PC-3 (cell line): ENCODE results near the gene RXRA. TPM values are rescaled to one million over a fixed set of nuclear protein-coding genes. Genes with fewer than 3 reads are reported as not detected.

ENCODE experiments used
- ATAC-seq: fragments of 200-7000 bp; cut with Tn5 transposase; 2 replicates; pipeline ENCODE4 v1.9.1; 2020; ENCODE audit warnings: mild to moderate bottlenecking, moderate library complexity
- BruUV-seq: library from RNA; stranded (reverse); fragments of 400-500 nt; replicated peaks from 2 replicates; lab custom pipeline; 2021; lab: Mats Ljungman, UMichigan
- CTCF ChIA-PET: fragments of 300-600 bp; sonication (Branson Sonifier 250); formaldehyde crosslinking; loops from one replicate; lab custom pipeline; 2022; ENCODE audit warnings: antibody characterized with exemption; lab: Charles Lee
- POLR2A ChIA-PET: fragments of 300-600 bp; sonication (Branson Sonifier 250); formaldehyde crosslinking; loops from one replicate; lab custom pipeline; 2022; ENCODE audit warnings: antibody characterized with exemption; ENCODE audit not compliant: unreplicated experiment; lab: Charles Lee
- DNase-seq: peaks from one replicate; pipeline ENCODE4 v3.0.0-alpha.2; 2015
- H2AFZ ChIP-seq: fragments of 300-600 bp; sonication (generic); 2 replicates; pipeline ENCODE4 v1.6.0; 2016; ENCODE audit warnings: antibody characterized with exemption, low read length
- H3F3A ChIP-seq: fragments of 300-600 bp; sonication (generic); one replicate; pipeline ENCODE4 v1.6.0; 2017; ENCODE audit warnings: antibody characterized with exemption, low read length, control low read depth, mild to moderate bottlenecking; ENCODE audit not compliant: unreplicated experiment
- H3K27ac ChIP-seq: fragments of 300-600 bp; sonication (generic); 2 replicates; pipeline ENCODE4 v1.5.1; 2016; ENCODE audit warnings: mild to moderate bottlenecking, low read length
- H3K27me3 ChIP-seq: fragments of 300-600 bp; sonication (generic); 2 replicates; pipeline ENCODE4 v1.6.1; 2016; ENCODE audit warnings: low read length, mixed read lengths
- H3K36me3 ChIP-seq: fragments of 300-600 bp; sonication (generic); 2 replicates; pipeline ENCODE4 v1.6.1; 2016; ENCODE audit warnings: low read depth, mixed run types, low read length, mixed read lengths
- H3K4me1 ChIP-seq: fragments of 300-600 bp; sonication (generic); 2 replicates; pipeline ENCODE4 v1.5.1; 2016; ENCODE audit warnings: low read length; ENCODE audit not compliant: insufficient read depth
- H3K4me2 ChIP-seq: fragments of 300-600 bp; sonication (generic); 2 replicates; pipeline ENCODE4 v1.6.0; 2016; ENCODE audit warnings: low read length
- H3K4me3 ChIP-seq: fragments of 300-600 bp; sonication (generic); 2 replicates; pipeline ENCODE4 v1.5.1; 2016; ENCODE audit warnings: mild to moderate bottlenecking, low read length, mixed read lengths
- H3K79me2 ChIP-seq: fragments of 300-600 bp; sonication (generic); 2 replicates; pipeline ENCODE4 v1.6.1; 2017; ENCODE audit warnings: low read length, mixed read lengths
- H3K9ac ChIP-seq: fragments of 300-600 bp; sonication (generic); 2 replicates; pipeline ENCODE4 v1.6.0; 2016; ENCODE audit warnings: mild to moderate bottlenecking, low read length
- H3K9me2 ChIP-seq: fragments of 300-600 bp; sonication (generic); replicated peaks from 2 replicates; pipeline ENCODE4 v1.6.1; 2016; ENCODE audit warnings: mixed run types, low read length, mixed read lengths
- H3K9me3 ChIP-seq: fragments of 300-600 bp; sonication (generic); 2 replicates; pipeline ENCODE4 v1.6.1; 2016; ENCODE audit warnings: low read length, mixed read lengths
- H4K20me1 ChIP-seq: fragments of 300-600 bp; sonication (generic); 2 replicates; pipeline ENCODE4 v1.6.1; 2016; ENCODE audit warnings: low read length, mixed read lengths
- CTCF ChIP-seq: fragments of 300-600 bp; sonication (generic); conservative IDR thresholded peaks from 2 replicates; pipeline ENCODE4 v1.5.1; 2017; ENCODE audit warnings: antibody characterized with exemption, low read depth, mild to moderate bottlenecking, low read length
- EZH2 ChIP-seq: fragments of 300-600 bp; sonication (generic); IDR thresholded peaks from one replicate; pipeline ENCODE4 v1.6.1; 2017; ENCODE audit warnings: antibody characterized with exemption, mild to moderate bottlenecking, low read length; ENCODE audit not compliant: unreplicated experiment
- EZH2phosphoT487 ChIP-seq: fragments of 300-600 bp; sonication (generic); IDR thresholded peaks from 2 replicates; pipeline ENCODE4 v1.6.1; 2018; ENCODE audit warnings: mild to moderate bottlenecking, antibody characterized with exemption, low read length, borderline replicate concordance
- intact Hi-C: fragments of 100-400 bp; cut with micrococcal nuclease; formaldehyde crosslinking; loops from 2 replicates; pipeline ENCODE4 v1.9.0; 2023
- total RNA-seq: library from RNA; depleted of rRNA; stranded (reverse); fragments of >200 nt; gene quantifications from 2 replicates; pipeline ENCODE4 v1.2.3, GENCODE V29; 2014

The RXRA gene
- total RNA-seq, 1 experiment from 2014 or later, result 17.5 TPM

GRCh38 chr9:134344068-134344799, 18.0 kb downstream of the RXRA start:
- ChIA-PET POLR2A (no interaction called here), CTCF (no interaction called here)
- Histone ChIP-seq H3K27me3 (no peaks in the 10 kb centered on the region), H3K27ac (no peak overlapping the region), H3K9me2 (no peaks in the 10 kb centered on the region), H3K79me2 (peaks cover 29% of the 10 kb centered on the region; the same call in 1 of the 2 replicates), H3K9me3 (no peaks in the 10 kb centered on the region), H3K4me3 (no peak overlapping the region), H4K20me1 (no peaks in the 10 kb centered on the region), H3K9ac (no peak overlapping the region), H3K4me1 (no peaks in the 10 kb centered on the region), H3K4me2 (no peak overlapping the region), H3K36me3 (no peaks in the 10 kb centered on the region), H3F3A (no peaks in the 10 kb centered on the region), H2AFZ (no peak overlapping the region)
- ATAC-seq (no peak), DNase-seq (no peak)
- intact Hi-C loops, result no loop called here
- TF ChIP-seq EZH2phosphoT487, result no peak
- TF ChIP-seq EZH2, result no peak
- no TSS peak for BruUV-seq

- no peaks in the 10 kb centered on the region for H4K20me1 ChIP-seq
- H3K4me3 ChIP-seq, result no peak overlapping the region
- intact Hi-C loops, result no loop called here
- BruUV-seq, result no TSS peak
- no peaks in the 10 kb centered on the region for H3K4me1 ChIP-seq
- H3K36me3 ChIP-seq, result no peaks in the 10 kb centered on the region
- ATAC-seq (no peak), DNase-seq (no peak)
- no peaks in the 10 kb centered on the region for H3K9me3 ChIP-seq
- TF ChIP-seq CTCF (no peak), EZH2phosphoT487 (no peak), EZH2 (no peak)
- ChIA-PET CTCF (no interaction called here), POLR2A (no interaction called here)
- no peak overlapping the region for H3K9ac ChIP-seq
- H3K27ac ChIP-seq, result no peak overlapping the region
- H2AFZ ChIP-seq, result no peak overlapping the region
- H3F3A ChIP-seq, result no peaks in the 10 kb centered on the region
- H3K4me2 ChIP-seq, result no peak overlapping the region
- H3K9me2 ChIP-seq, result no peaks in the 10 kb centered on the region
- H3K79me2 ChIP-seq, result peaks cover 23% of the 10 kb centered on the region; the same call in 1 of the 2 replicates
- H3K27me3 ChIP-seq, result no peaks in the 10 kb centered on the region
These were observed 18.6 kb downstream of the RXRA start for GRCh38 chr9:134344800-134345310.

- H3K79me2 ChIP-seq, result peaks cover 22% of the 10 kb centered on the region; the same call in 1 of the 2 replicates
- H3K4me2 ChIP-seq, result no peak overlapping the region
- no peaks in the 10 kb centered on the region for H3K36me3 ChIP-seq
- no peak overlapping the region for H3K27ac ChIP-seq
- H3K9ac ChIP-seq, result no peak overlapping the region
- no peaks in the 10 kb centered on the region for H3K9me2 ChIP-seq
- TF ChIP-seq EZH2 (no peak), CTCF (no peak), EZH2phosphoT487 (no peak)
- DNase-seq, result no peak
- H3K4me3 ChIP-seq, result no peak overlapping the region
- no peaks in the 10 kb centered on the region for H4K20me1 ChIP-seq
- ATAC-seq, result no peak
- BruUV-seq, result no TSS peak
- no peak overlapping the region for H2AFZ ChIP-seq
- CTCF ChIA-PET, result no interaction called here
- no peaks in the 10 kb centered on the region for H3F3A ChIP-seq
- H3K9me3 ChIP-seq, result no peaks in the 10 kb centered on the region
- no peaks in the 10 kb centered on the region for H3K4me1 ChIP-seq
- H3K27me3 ChIP-seq, result no peaks in the 10 kb centered on the region
- intact Hi-C loops, result no loop called here
- POLR2A ChIA-PET, result no interaction called here
These were observed 19.5 kb downstream of the RXRA start for GRCh38 chr9:134345737-134346136.
